Measurements from ENCODE around the gene DGKI. TPM values are rescaled to one million over a fixed set of nuclear protein-coding genes. Genes with fewer than 3 reads are reported as not detected.

DGKI gene
- total and polyA plus RNA-seq, 2 of the 4 experiments (the other 2 are of a cell fraction), result 3.9 to 15.8 TPM

DNA sequence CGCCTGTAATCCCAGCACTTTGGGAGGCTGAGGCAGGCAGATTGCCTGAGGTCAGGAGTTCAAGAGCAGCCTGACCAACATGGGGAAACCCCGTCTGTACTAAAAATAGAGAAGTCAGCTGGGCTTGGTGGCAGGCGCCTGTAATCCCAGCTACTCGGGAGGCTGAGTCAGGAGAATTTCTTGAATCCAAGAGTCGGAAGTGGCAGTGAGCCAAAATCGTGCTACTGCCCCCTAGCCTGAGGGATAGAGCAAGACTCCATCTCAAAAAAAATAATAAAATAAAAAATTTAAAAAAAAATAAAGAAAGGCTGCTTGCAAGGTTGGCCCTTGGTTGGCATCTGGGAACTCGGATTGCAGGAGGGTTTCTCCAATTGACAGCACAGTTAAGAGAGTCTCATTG, 221.6 kb downstream of the DGKI start:
- BruUV-seq (replicated peaks), result no TSS peak
- H4K5ac ChIP-seq (ENCODE audit: low read depth, low read length), result no peak overlapping the region
- CTCF ChIA-PET, result interaction anchor here (0.6 to 1.5 kb wide), 3 partner anchors 14 to 33 kb away, joined by 3 to 6 read pairs (median 4); no protein-coding TSS in a partner anchor

More for the DNA sequence above, 221.6 kb downstream of the DGKI start:
- H3K56ac ChIP-seq (ENCODE audit: extremely low read depth, insufficient read depth, low read length), result no peak overlapping the region
- H3K27me3 ChIP-seq (ENCODE audit: control insufficient read depth, insufficient read depth, low read length), result no peaks in the 10 kb centered on the region
- H4K20me1 ChIP-seq (ENCODE audit: insufficient read depth, low read length), result no peaks in the 10 kb centered on the region
- 100% methylated on average over 2 of the region's 7 CpGs; no CpG with 5 or more reads in 1 of the 2 experiments for WGBS, 2 experiments (ENCODE audit: extremely low coverage in 2 of 2, insufficient read length in 1 of 2)
- no peak overlapping the region for H3K4me2 ChIP-seq (ENCODE audit: low read depth, low read length)
- TF ChIP-seq RAD21 (IDR thresholded peaks at IDR 0.05; ENCODE audit: low read length) (no peak), NFE2L2 (IDR thresholded peaks at IDR 0.05; ENCODE audit: low read depth, low read length) (no peak)
- TF ChIP-seq, protein P1, sequence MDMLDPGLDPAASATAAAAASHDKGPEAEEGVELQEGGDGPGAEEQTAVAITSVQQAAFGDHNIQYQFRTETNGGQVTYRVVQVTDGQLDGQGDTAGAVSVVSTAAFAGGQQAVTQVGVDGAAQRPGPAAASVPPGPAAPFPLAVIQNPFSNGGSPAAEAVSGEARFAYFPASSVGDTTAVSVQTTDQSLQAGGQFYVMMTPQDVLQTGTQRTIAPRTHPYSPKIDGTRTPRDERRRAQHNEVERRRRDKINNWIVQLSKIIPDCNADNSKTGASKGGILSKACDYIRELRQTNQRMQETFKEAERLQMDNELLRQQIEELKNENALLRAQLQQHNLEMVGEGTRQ (IDR thresholded peaks at IDR 0.05; ENCODE audit: low read depth, low read length), result no peak
- TF ChIP-seq, protein P2, sequence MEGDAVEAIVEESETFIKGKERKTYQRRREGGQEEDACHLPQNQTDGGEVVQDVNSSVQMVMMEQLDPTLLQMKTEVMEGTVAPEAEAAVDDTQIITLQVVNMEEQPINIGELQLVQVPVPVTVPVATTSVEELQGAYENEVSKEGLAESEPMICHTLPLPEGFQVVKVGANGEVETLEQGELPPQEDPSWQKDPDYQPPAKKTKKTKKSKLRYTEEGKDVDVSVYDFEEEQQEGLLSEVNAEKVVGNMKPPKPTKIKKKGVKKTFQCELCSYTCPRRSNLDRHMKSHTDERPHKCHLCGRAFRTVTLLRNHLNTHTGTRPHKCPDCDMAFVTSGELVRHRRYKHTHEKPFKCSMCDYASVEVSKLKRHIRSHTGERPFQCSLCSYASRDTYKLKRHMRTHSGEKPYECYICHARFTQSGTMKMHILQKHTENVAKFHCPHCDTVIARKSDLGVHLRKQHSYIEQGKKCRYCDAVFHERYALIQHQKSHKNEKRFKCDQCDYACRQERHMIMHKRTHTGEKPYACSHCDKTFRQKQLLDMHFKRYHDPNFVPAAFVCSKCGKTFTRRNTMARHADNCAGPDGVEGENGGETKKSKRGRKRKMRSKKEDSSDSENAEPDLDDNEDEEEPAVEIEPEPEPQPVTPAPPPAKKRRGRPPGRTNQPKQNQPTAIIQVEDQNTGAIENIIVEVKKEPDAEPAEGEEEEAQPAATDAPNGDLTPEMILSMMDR (conservative IDR thresholded peaks at IDR 0.05; ENCODE audit: low read depth, low read length), result 0 out of 2 replicates have a peak, but pooled peaks have one; percentile 3
- DNase-seq (peak; percentile 10), ATAC-seq (ENCODE audit: low read depth) (no peak)
- H3K79me1 ChIP-seq (ENCODE audit: low read depth in 1 of 2, low read length in 2 of 2), result no peaks in the 10 kb centered on the region
- H2AK9ac ChIP-seq (replicated peaks; ENCODE audit: low read depth, low read length, poor library complexity), result no peak overlapping the region
- H3K9ac ChIP-seq (ENCODE audit: low read depth, low read length), result no peak overlapping the region
- H2AFZ ChIP-seq (replicated peaks; ENCODE audit: low read length, poor library complexity), result no peak overlapping the region
- intact Hi-C loops (cut with micrococcal nuclease) (loop anchor here (5.0 kb wide), 1 partner anchor 1508 kb away; no protein-coding TSS in a partner anchor), in situ Hi-C loops (cut with MboI; ENCODE audit: low sequenced_read_pairs) (no loop called here), dilution Hi-C loops (cut with HindIII; ENCODE audit: low sequenced_read_pairs, unreplicated experiment) (no loop called here)
- H3K14ac ChIP-seq (replicated peaks; ENCODE audit: low read depth, low read length), result no peak overlapping the region
- no peaks in the 10 kb centered on the region for H3K9me1 ChIP-seq (ENCODE audit: insufficient read depth, low read length)
- no peak overlapping the region for H2AK5ac ChIP-seq (ENCODE audit: low read depth, low read length)
- POLR2A ChIA-PET (ENCODE audit: unreplicated experiment), result no interaction called here
- no peak overlapping the region for H3K18ac ChIP-seq (ENCODE audit: low read depth, low read length)
- no peak overlapping the region for H2BK15ac ChIP-seq (ENCODE audit: low read depth, low read length)
- H3K4me3 ChIP-seq (ENCODE audit: insufficient read depth, low read depth, low read length), result no peak overlapping the region
- no peaks in the 10 kb centered on the region for H3K36me3 ChIP-seq (ENCODE audit: control insufficient read depth, insufficient read depth, low read length)
- no peak overlapping the region for H4K8ac ChIP-seq (ENCODE audit: low read depth in 2 of 2, low read length in 2 of 2)
- H3K4ac ChIP-seq (ENCODE audit: low read depth, low read length), result no peak overlapping the region
- H2BK120ac ChIP-seq (ENCODE audit: low read depth, low read length), result no peak overlapping the region
- no peaks in the 10 kb centered on the region for H3K4me1 ChIP-seq (ENCODE audit: control insufficient read depth, insufficient read depth, low read length)
- H2BK5ac ChIP-seq (ENCODE audit: low read depth, low read length, poor library complexity, severe bottlenecking), result no peak overlapping the region
- no peak overlapping the region for H3K23ac ChIP-seq (ENCODE audit: low read depth, low read length)
- H2BK20ac ChIP-seq (ENCODE audit: low read depth, low read length), result no peak overlapping the region
- H3K27ac ChIP-seq (ENCODE audit: insufficient read depth, low read length), result no peak overlapping the region
- H3K9me3 ChIP-seq (ENCODE audit: control insufficient read depth, insufficient read depth, low read length), result no peaks in the 10 kb centered on the region
- H4K91ac ChIP-seq (ENCODE audit: insufficient read depth, low read depth, low read length), result no peak overlapping the region
